MM.1S (cell line): ENCODE measurements around the gene CHMP1A.

Source experiments
- EZH2 ChIP-seq: fragments of 300-600 bp; sonication (generic); optimal IDR thresholded peaks from 2 replicates; pipeline ENCODE3; 2017; ENCODE audit warnings: low read depth, mild to moderate bottlenecking, antibody characterized with exemption, low read length, mixed read lengths
- TF ChIP-seq, protein P1 (sequence below): fragments of 300-600 bp; sonication (generic); IDR thresholded peaks from 2 replicates; pipeline ENCODE4 v1.5.1; 2016; ENCODE audit warnings: antibody characterized with exemption, low read length, mixed read lengths

DNA sequence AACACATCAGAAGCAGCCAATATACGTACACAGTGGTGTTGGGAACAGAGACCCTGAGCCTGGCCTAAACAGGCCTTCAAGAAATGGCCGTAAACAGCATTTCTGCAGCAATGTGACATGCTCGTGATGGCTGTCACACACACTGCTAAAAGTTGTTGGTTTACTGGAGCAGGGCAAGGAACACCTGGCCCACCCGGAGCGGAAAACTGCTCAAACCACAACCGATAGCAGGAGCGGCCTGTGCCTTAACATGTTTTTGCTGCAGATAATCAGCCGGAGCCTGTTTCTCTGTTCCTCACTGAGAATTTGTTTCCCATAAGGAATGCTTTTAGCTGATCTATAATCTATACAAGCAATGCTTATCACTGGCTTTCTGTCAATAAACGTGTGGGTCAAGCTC, 50.1 kb downstream of the CHMP1A start:
- TF ChIP-seq, protein P1, sequence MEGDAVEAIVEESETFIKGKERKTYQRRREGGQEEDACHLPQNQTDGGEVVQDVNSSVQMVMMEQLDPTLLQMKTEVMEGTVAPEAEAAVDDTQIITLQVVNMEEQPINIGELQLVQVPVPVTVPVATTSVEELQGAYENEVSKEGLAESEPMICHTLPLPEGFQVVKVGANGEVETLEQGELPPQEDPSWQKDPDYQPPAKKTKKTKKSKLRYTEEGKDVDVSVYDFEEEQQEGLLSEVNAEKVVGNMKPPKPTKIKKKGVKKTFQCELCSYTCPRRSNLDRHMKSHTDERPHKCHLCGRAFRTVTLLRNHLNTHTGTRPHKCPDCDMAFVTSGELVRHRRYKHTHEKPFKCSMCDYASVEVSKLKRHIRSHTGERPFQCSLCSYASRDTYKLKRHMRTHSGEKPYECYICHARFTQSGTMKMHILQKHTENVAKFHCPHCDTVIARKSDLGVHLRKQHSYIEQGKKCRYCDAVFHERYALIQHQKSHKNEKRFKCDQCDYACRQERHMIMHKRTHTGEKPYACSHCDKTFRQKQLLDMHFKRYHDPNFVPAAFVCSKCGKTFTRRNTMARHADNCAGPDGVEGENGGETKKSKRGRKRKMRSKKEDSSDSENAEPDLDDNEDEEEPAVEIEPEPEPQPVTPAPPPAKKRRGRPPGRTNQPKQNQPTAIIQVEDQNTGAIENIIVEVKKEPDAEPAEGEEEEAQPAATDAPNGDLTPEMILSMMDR = no peak
- no peak for TF ChIP-seq EZH2
